M059J (cell line): ENCODE data around the gene AGAP3. TPM values are rescaled to one million over a fixed set of nuclear protein-coding genes. Genes with fewer than 3 reads are reported as not detected.

ENCODE experiments used
- DNase-seq: peaks from one replicate; pipeline ENCODE4 v3.0.0-alpha.2; 2012; ENCODE audit warnings: low read depth
- total RNA-seq: library from RNA; depleted of rRNA; stranded (reverse); fragments of >200 nt; shearing (Covaris generic); gene quantifications from 2 replicates; pipeline ENCODE4 v1.2.3, GENCODE V29; 2014

Gene AGAP3
- total RNA-seq, 1 experiment from 2014 or later: 35.1 TPM

GRCh38 chr7:151074817-151075661 lies 11.2 kb upstream of the AGAP3 start:
- no peak for DNase-seq

- DNase-seq: no peak
Measured at GRCh38 chr7:151075662-151075971, 10.7 kb upstream of the AGAP3 start.

- DNase-seq: no peak
Measured at GRCh38 chr7:151075978-151076426, 10.3 kb upstream of the AGAP3 start.

- no peak for DNase-seq
Measured at GRCh38 chr7:151076863-151077704, 9.2 kb upstream of the AGAP3 start.

GRCh38 chr7:151077705-151078232 lies 8.5 kb upstream of the AGAP3 start:
- DNase-seq: no peak

GRCh38 chr7:151078233-151079040 lies 7.8 kb upstream of the AGAP3 start:
- DNase-seq: no peak

GRCh38 chr7:151079199-151079910 lies 6.9 kb upstream of the AGAP3 start:
- no peak for DNase-seq

- peak; percentile 28 for DNase-seq
Measured at GRCh38 chr7:151080067-151080521, 6.2 kb upstream of the AGAP3 start.

- peak; percentile 90 for DNase-seq
Measured at GRCh38 chr7:151080522-151081169, 5.6 kb upstream of the AGAP3 start, which contains the start of gene FASTK. TSS of gene FASTK (minus strand) at chr7:151080809. CDS start at chr7:151080766, 43 bp downstream.

- peak; percentile 48 for DNase-seq
Measured at GRCh38 chr7:151081170-151082101, 4.8 kb upstream of the AGAP3 start.

GRCh38 chr7:151082141-151083070 lies 3.9 kb upstream of the AGAP3 start:
- no peak for DNase-seq

- peak; percentile 70 for DNase-seq
Measured at GRCh38 chr7:151083071-151083823, 3.0 kb upstream of the AGAP3 start, which contains the start of gene TMUB1. TSS of gene TMUB1 (minus strand) at chr7:151083493. CDS start at chr7:151082563, 930 bp downstream.

- DNase-seq: no peak
Measured at GRCh38 chr7:151083824-151084160, 2.5 kb upstream of the AGAP3 start.

GRCh38 chr7:151085329-151085690 lies 965 bp upstream of the AGAP3 start:
- DNase-seq: no peak

- DNase-seq: peak; percentile 46
Measured at GRCh38 chr7:151086802-151087244, 548 bp downstream of the AGAP3 start.

GRCh38 chr7:151087245-151088018 lies 1.2 kb downstream of the AGAP3 start:
- peak; percentile 70 for DNase-seq
